ENCODE measurements around the gene TNPO2. TPM values are rescaled to one million over a fixed set of nuclear protein-coding genes. Genes with fewer than 3 reads are reported as not detected.
A peak's percentile ranks its signal among the peaks of the same experiment; 100 is the strongest.

The TNPO2 gene
- total RNA-seq, 2 donors from 2014 or later = 15.0 to 35.6 TPM

DNA sequence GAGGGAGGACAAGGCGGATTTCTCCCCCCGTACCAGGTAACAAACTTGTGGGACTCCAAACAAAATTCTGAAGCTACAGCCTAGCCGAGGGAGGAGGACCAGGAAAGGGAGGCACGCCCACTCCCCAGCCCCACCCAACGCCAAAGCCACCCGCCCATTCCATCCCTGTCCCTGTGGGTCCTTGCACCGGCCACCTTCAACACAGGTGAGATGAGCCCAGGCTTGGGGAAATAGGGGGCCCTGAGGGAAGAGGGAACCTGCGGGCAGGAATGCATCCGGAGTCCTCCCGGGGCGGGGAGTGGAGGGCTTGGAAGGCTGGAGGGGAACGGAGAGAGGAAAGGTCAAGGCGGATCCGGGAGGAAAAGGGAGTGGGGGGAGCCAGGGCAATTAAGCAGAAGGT lies 27.9 kb upstream of the TNPO2 start, which contains the start of gene BEST2:
Gene BEST2 (plus strand): TSS at position 157 of the 400 bp plus-strand sequence. CDS start 802 bp downstream, outside the sequence.
- intact Hi-C loops (cut with DNase I) = no loop called here
- Histone ChIP-seq H3K27me3 (no peaks in the 10 kb centered on the region), H3K27ac (no peak within 1 kb of the TSS), H3K36me3 (replicated peaks in 1 of 2; ENCODE audit: insufficient read depth in 1 of 2, low read depth in 2 of 2) (no peaks in the 10 kb centered on the region), H3K4me1 (no peaks in the 10 kb centered on the region), H3K4me3 (no peak within 1 kb of the TSS), H3K9me3 (no peaks in the 10 kb centered on the region)
- no peak for TF ChIP-seq POLR2A (IDR thresholded peaks at IDR 0.05)
- TF ChIP-seq, protein P1, sequence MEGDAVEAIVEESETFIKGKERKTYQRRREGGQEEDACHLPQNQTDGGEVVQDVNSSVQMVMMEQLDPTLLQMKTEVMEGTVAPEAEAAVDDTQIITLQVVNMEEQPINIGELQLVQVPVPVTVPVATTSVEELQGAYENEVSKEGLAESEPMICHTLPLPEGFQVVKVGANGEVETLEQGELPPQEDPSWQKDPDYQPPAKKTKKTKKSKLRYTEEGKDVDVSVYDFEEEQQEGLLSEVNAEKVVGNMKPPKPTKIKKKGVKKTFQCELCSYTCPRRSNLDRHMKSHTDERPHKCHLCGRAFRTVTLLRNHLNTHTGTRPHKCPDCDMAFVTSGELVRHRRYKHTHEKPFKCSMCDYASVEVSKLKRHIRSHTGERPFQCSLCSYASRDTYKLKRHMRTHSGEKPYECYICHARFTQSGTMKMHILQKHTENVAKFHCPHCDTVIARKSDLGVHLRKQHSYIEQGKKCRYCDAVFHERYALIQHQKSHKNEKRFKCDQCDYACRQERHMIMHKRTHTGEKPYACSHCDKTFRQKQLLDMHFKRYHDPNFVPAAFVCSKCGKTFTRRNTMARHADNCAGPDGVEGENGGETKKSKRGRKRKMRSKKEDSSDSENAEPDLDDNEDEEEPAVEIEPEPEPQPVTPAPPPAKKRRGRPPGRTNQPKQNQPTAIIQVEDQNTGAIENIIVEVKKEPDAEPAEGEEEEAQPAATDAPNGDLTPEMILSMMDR (IDR thresholded peaks at IDR 0.05) = no peak
- WGBS, 2 donors = 35 to 36% methylated on average over 13 to 14 of the region's 14 CpGs
- DNase-seq (no peak), ATAC-seq (no peak)

DNA sequence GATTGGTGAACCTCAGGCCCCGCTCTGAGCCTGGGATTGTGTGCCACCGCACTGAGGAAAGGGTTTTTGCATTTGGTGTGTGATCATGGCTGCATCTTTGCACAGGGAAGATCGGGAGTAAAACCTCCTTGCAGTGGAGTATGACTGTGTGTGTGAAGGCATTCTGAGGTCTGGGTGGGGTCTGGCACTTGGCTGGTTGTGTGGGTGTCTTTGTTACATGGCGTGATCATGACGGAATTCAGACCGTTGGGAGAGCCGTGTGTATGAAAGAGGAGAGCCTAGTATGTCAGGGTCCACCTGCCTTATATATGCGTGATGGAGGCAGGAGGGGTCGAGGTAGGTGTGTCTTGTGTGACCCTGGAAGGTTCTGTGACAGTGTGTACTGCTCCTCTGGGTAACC lies 27.1 kb upstream of the TNPO2 start:
- no peak overlapping the region for H3K4me3 ChIP-seq
- H3K4me1 ChIP-seq = no peaks in the 10 kb centered on the region
- peaks cover 0 to 4% of the 10 kb centered on the region in 2 donors for H3K36me3 ChIP-seq (replicated peaks in 1 of 2; ENCODE audit: insufficient read depth in 1 of 2, low read depth in 2 of 2)
- DNase-seq (no peak), ATAC-seq (no peak)
- no peaks in the 10 kb centered on the region for H3K27me3 ChIP-seq
- intact Hi-C loops (cut with DNase I) = no loop called here
- TF ChIP-seq, protein P1 (IDR thresholded peaks at IDR 0.05) = no peak
- TF ChIP-seq POLR2A (IDR thresholded peaks at IDR 0.05) = no peak
- no peaks in the 10 kb centered on the region for H3K9me3 ChIP-seq
- WGBS, 2 donors = 42 to 54% methylated on average over 9 of the region's 9 CpGs
- H3K27ac ChIP-seq = no peak overlapping the region

DNA sequence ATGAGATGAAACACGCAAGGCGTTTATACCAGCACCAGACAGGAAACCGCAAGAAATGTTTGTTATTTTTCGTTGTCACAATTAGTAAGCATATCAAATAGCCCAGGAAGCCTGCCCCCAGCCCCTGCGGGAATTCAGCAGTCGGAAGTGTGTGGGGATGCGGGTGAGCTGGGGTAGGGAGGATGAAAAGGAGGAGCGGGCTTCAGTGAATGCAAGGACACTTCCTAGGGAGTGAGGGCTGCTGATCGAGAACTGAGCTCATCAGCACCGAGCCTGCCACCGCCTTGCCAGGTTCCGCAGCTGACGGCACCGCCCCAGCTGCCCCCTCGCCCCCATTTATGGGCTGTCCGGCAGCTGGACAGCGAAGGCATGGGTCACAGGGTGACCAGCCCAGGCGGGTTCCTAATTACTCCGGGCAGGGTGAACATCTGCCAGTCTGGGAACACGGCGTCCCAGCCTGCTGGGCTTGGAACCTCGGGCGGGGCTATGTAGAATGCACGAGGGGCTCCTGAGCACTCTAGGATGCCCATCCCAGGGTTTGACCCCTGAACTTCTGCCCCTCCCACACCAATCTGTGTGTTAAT lies 26.3 kb upstream of the TNPO2 start:
- no peak overlapping the region for H3K4me3 ChIP-seq
- 25 to 37% methylated on average over 14 to 17 of the region's 24 CpGs for WGBS, 2 donors
- H3K27ac ChIP-seq = no peak overlapping the region
- TF ChIP-seq, protein P1 (IDR thresholded peaks at IDR 0.05) = no peak
- no peak for TF ChIP-seq POLR2A (IDR thresholded peaks at IDR 0.05)
- peaks cover 0 to 7% of the 10 kb centered on the region in 2 donors for H3K36me3 ChIP-seq (replicated peaks in 1 of 2; ENCODE audit: insufficient read depth in 1 of 2, low read depth in 2 of 2)
- DNase-seq (no peak), ATAC-seq (no peak)
- intact Hi-C loops (cut with DNase I) = no loop called here
- H3K9me3 ChIP-seq = no peaks in the 10 kb centered on the region
- H3K27me3 ChIP-seq = no peaks in the 10 kb centered on the region
- no peaks in the 10 kb centered on the region for H3K4me1 ChIP-seq

DNA sequence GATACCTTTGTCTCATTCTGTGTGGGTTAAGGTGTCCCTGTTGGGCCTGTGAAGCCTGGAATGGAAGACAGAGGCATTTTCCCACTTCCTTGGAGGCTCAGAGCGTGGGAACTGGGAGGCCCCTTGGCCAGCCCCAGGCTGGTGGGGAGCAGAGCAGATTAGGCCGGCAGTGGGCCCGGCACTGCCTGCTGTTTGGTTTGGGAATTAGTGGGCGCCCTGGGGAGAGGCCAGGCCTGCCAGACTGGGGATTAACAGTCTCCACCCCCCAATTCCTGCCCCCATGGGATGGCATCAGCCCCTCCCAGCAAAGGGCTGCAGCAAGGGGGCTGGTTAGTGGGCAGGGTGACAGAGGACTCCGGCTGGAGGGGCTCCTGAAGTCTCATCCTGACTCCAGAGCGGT lies 24.8 kb upstream of the TNPO2 start:
- 64 to 87% methylated on average over 3 to 4 of the region's 6 CpGs for WGBS, 2 donors
- DNase-seq = no peak
- intact Hi-C loops (cut with DNase I) = no loop called here

More for the DNA sequence above, 24.8 kb upstream of the TNPO2 start:
- Histone ChIP-seq H3K9me3 (no peaks in the 10 kb centered on the region), H3K4me3 (no peak overlapping the region), H3K27ac (no peak overlapping the region), H3K36me3 (replicated peaks in 1 of 2; ENCODE audit: insufficient read depth in 1 of 2, low read depth in 2 of 2) (peaks cover 0 to 7% of the 10 kb centered on the region in 2 donors), H3K4me1 (no peaks in the 10 kb centered on the region), H3K27me3 (no peaks in the 10 kb centered on the region)
- peak; percentile 23 for ATAC-seq
- no peak for TF ChIP-seq POLR2A (IDR thresholded peaks at IDR 0.05)
- TF ChIP-seq, protein P1 (IDR thresholded peaks at IDR 0.05) = no peak

Data from body of pancreas (tissue), 4 donors.